A549 (cell line): ENCODE data around the gene ZIK1. TPM values are rescaled to one million over a fixed set of nuclear protein-coding genes. Genes with fewer than 3 reads are reported as not detected.

Experiments
- ATAC-seq, 2 experiments: fragments of 200-7000 bp in 1 of 2; fragments of >200 bp in 1 of 2; cut with Nextera tagmentation in 1 of 2; cut with Tn5 transposase in 1 of 2; 3 replicates each; pipeline versions ENCODE4 v1.8.0 to v1.9.1; 2018 to 2020; ENCODE audit warnings: mild to moderate bottlenecking in 1 of 2, moderate library complexity in 1 of 2
- CTCF ChIA-PET: fragments of 300-600 bp; sonication (Branson Sonifier 250); formaldehyde crosslinking; extraction: SDS; loops from one replicate; lab custom pipeline; 2021; ENCODE audit warnings: antibody characterized with exemption, inconsistent platforms; lab: Yijun Ruan, JAX
- POLR2A ChIA-PET: fragments of 350-600 bp; formaldehyde crosslinking; extraction: SDS; loops from one replicate; lab custom pipeline; 2021; ENCODE audit warnings: antibody characterized with exemption, inconsistent platforms; lab: Yijun Ruan, JAX
- DNase-seq, 2 experiments: peaks; one replicate each; pipeline versions ENCODE4 v3.0.0 to v3.0.0-alpha.2; 2011 to 2016; ENCODE audit warnings: low read depth in 1 of 2, low spot score in 1 of 2
- FAIRE-seq: peaks from 2 replicates; lab custom pipeline; 2011; peaks lifted over from hg19 to GRCh38; lab: Jason Lieb, UNC
- H3K27ac ChIP-seq, 2 experiments: fragments of >200 bp; sonication (Bioruptor Twin); formaldehyde crosslinking; 3 replicates each; pipeline ENCODE4 v1.5.1; 2016 to 2017
- H3K4me1 ChIP-seq: fragments of >200 bp; sonication (Bioruptor Twin); formaldehyde crosslinking; 3 replicates; pipeline ENCODE4 v1.6.1; 2016
- H3K4me2 ChIP-seq: fragments of >200 bp; sonication (Bioruptor Twin); formaldehyde crosslinking; 3 replicates; pipeline ENCODE4 v1.6.1; 2016
- H3K4me3 ChIP-seq: fragments of >200 bp; sonication (Bioruptor Twin); formaldehyde crosslinking; 3 replicates; pipeline ENCODE4 v1.5.1; 2016
- H3K9me3 ChIP-seq: fragments of >200 bp; sonication (Bioruptor Twin); formaldehyde crosslinking; 3 replicates; pipeline ENCODE4 v1.6.1; 2016
- ATOH8 ChIP-seq: fragments of 250-450 bp; sonication (Bioruptor Pico); IDR thresholded peaks from 2 replicates; pipeline ENCODE4 v1.5.0; 2020; ENCODE audit warnings: low read depth, mild to moderate bottlenecking, moderate library complexity
- CBX2 ChIP-seq: fragments of 200-600 bp; sonication (generic); IDR thresholded peaks from 2 replicates; pipeline ENCODE4 v1.6.1; 2016; ENCODE audit warnings: low read depth, mild to moderate bottlenecking, borderline replicate concordance
- CHD2 ChIP-seq: fragments of 150-350 bp; IDR thresholded peaks from 2 replicates; pipeline ENCODE4 v1.6.1; 2014; ENCODE audit warnings: low read length; ENCODE audit not compliant: partially characterized antibody
- CHD4 ChIP-seq: fragments of 200-600 bp; sonication (generic); IDR thresholded peaks from 2 replicates; pipeline ENCODE4 v1.6.1; 2016; ENCODE audit warnings: antibody characterized with exemption, mild to moderate bottlenecking, borderline replicate concordance
- EHF ChIP-seq: fragments of 250-450 bp; sonication (Bioruptor Pico); IDR thresholded peaks from 2 replicates; pipeline ENCODE4 v1.5.0; 2020; ENCODE audit warnings: mild to moderate bottlenecking
- EHMT2 ChIP-seq: fragments of 200-600 bp; sonication (generic); IDR thresholded peaks from 2 replicates; pipeline ENCODE4 v1.6.1; 2016; ENCODE audit warnings: antibody characterized with exemption, low read depth, mild to moderate bottlenecking, moderate library complexity
- ELK1 ChIP-seq: fragments of 150-350 bp; IDR thresholded peaks from 2 replicates; pipeline ENCODE4 v1.6.1; 2014; ENCODE audit warnings: low read depth, mild to moderate bottlenecking, low read length
- ESRRA ChIP-seq: fragments of 150-350 bp; IDR thresholded peaks from 2 replicates; pipeline ENCODE4 v1.6.1; 2014; ENCODE audit warnings: mild to moderate bottlenecking, low read length, borderline replicate concordance
- FOSB ChIP-seq: fragments of 250-450 bp; sonication (Bioruptor Pico); IDR thresholded peaks from 2 replicates; pipeline ENCODE4 v1.5.0; 2020; ENCODE audit warnings: mild to moderate bottlenecking, moderate library complexity
- FOXS1 ChIP-seq: fragments of 250-450 bp; sonication (Bioruptor Pico); IDR thresholded peaks from 2 replicates; pipeline ENCODE4 v1.5.0; 2020; ENCODE audit warnings: mild to moderate bottlenecking, moderate library complexity
- HES2 ChIP-seq: fragments of >200 bp; sonication (Bioruptor Twin); formaldehyde crosslinking; IDR thresholded peaks from 2 replicates; pipeline ENCODE4 v1.6.1; 2016
- JUN ChIP-seq, 2 experiments: fragments of >200 bp; sonication (Bioruptor Twin); formaldehyde crosslinking; IDR thresholded peaks; 2 replicates in 1 of 2; 3 replicates in 1 of 2; pipeline ENCODE4 v1.6.1; 2016 to 2017
- JUNB ChIP-seq: fragments of >200 bp; sonication (Bioruptor Twin); formaldehyde crosslinking; IDR thresholded peaks from 2 replicates; pipeline ENCODE4 v1.6.1; 2016
- MAFK ChIP-seq: fragments of 450-650 bp; IDR thresholded peaks from 2 replicates; pipeline ENCODE4 v1.6.1; 2014; ENCODE audit not compliant: partially characterized antibody
- MAZ ChIP-seq: fragments of 150-350 bp; IDR thresholded peaks from 2 replicates; pipeline ENCODE4 v1.6.1; 2014; ENCODE audit warnings: antibody characterized with exemption, low read depth, low read length, borderline replicate concordance
- NR3C1 ChIP-seq: fragments of >200 bp; sonication (Bioruptor Twin); formaldehyde crosslinking; IDR thresholded peaks from 3 replicates; pipeline ENCODE4 v1.6.1; 2017
- PBX3 ChIP-seq: IDR thresholded peaks from 2 replicates; pipeline ENCODE4 v1.6.1; 2012
- PHF8 ChIP-seq: fragments of 200-600 bp; sonication (generic); IDR thresholded peaks from 2 replicates; pipeline ENCODE4 v1.6.1; 2016; ENCODE audit warnings: low read depth, mild to moderate bottlenecking, antibody characterized with exemption, moderate library complexity, borderline replicate concordance
- POLR2A ChIP-seq: IDR thresholded peaks from 2 replicates; pipeline ENCODE4 v1.6.1; 2012; ENCODE audit warnings: mild to moderate bottlenecking, low read length
- POLR2AphosphoS2 ChIP-seq: conservative IDR thresholded peaks from 2 replicates; pipeline ENCODE4 v1.6.1; 2012; ENCODE audit warnings: low read length, improper control_type of control experiment, inconsistent platforms
- RARB ChIP-seq: fragments of 250-450 bp; sonication (Bioruptor Pico); IDR thresholded peaks from 2 replicates; pipeline ENCODE4 v1.8.0; 2021; ENCODE audit warnings: mild to moderate bottlenecking, moderate library complexity
- RFX5 ChIP-seq: fragments of 450-650 bp; IDR thresholded peaks from 2 replicates; pipeline ENCODE4 v1.7.1; 2014; ENCODE audit warnings: antibody characterized with exemption, mild to moderate bottlenecking, moderate library complexity
- TFCP2L1 ChIP-seq: fragments of 250-450 bp; sonication (Bioruptor Pico); IDR thresholded peaks from 2 replicates; pipeline ENCODE4 v1.5.0; 2021; ENCODE audit warnings: mild to moderate bottlenecking
- ZC3H11A ChIP-seq: fragments of 450-650 bp; IDR thresholded peaks from 2 replicates; pipeline ENCODE4 v1.6.1; 2014; ENCODE audit warnings: antibody characterized with exemption, mild to moderate bottlenecking
- WGBS: methylation state at CpG from one replicate; pipeline ENCODE4 v1.1.6; 2017; ENCODE audit errors: missing lambda C conversion rate; 5-methylcytosine and 5-hydroxymethylcytosine counted together
- polyA plus RNA-seq, 4 experiments: library from polyadenylated mRNA; depleted of rRNA in 3 of 4; stranded (reverse); fragments of >200 nt; fragmentation: RNase III in 1 of 4; extraction: RNeasy Plus Mini Kit Qiagen cat#74134 plus additional on column Dnase treatment in 1 of 4; gene quantifications; 2 replicates in 3 of 4; 3 replicates in 1 of 4; pipeline ENCODE4 v1.2.3, GENCODE V29; 2011 to 2017

The ZIK1 gene
- polyA plus RNA-seq, 2 of the 4 experiments (the other 2 are of a cell fraction): 0.03 TPM; not detected in 1

GRCh38 chr19:57546513-57546912, 37.4 kb upstream of the ZIK1 start:
- H3K4me2 ChIP-seq: no peak overlapping the region
- peaks cover 96% of the 10 kb centered on the region for H3K9me3 ChIP-seq
- DNase-seq (no peak), ATAC-seq (no peak), FAIRE-seq (no peak)
- ChIA-PET CTCF (no interaction called here), POLR2A (no interaction called here)
- H3K4me1 ChIP-seq: no peaks in the 10 kb centered on the region
- no peak overlapping the region for H3K4me3 ChIP-seq
- H3K27ac ChIP-seq: no peak overlapping the region
- no peak for TF ChIP-seq MAFK
- TF ChIP-seq EHMT2: no peak
- no peak for TF ChIP-seq POLR2A
- TF ChIP-seq FOSB (CRISPR knock-in tag): no peak
- no peak for TF ChIP-seq TFCP2L1 (CRISPR knock-in tag)
- no peak for TF ChIP-seq CHD4
- TF ChIP-seq RARB (CRISPR knock-in tag): no peak
- TF ChIP-seq ZC3H11A: no peak
- no peak for TF ChIP-seq RFX5
- WGBS: 87% methylated on average over 1 of the region's 1 CpG

- ChIA-PET CTCF (no interaction called here), POLR2A (no interaction called here)
- DNase-seq (no peak), ATAC-seq (no peak)
- no peaks in the 10 kb centered on the region for H3K4me1 ChIP-seq
- H3K9me3 ChIP-seq: peaks cover 94% of the 10 kb centered on the region
- TF ChIP-seq MAFK: no peak
- TF ChIP-seq ATOH8 (CRISPR knock-in tag): no peak
- TF ChIP-seq ZC3H11A: no peak
- TF ChIP-seq JUNB: no peak
- no peak for TF ChIP-seq POLR2AphosphoS2
- TF ChIP-seq JUN (IDR thresholded peaks at IDR 0.05): no peak
- TF ChIP-seq RARB (CRISPR knock-in tag): no peak
- TF ChIP-seq, all 56 proteins: peak for 0
- no peak for FAIRE-seq
- 95% methylated on average over 2 of the region's 2 CpGs for WGBS
- H3K4me3 ChIP-seq: no peak overlapping the region
- no peak overlapping the region for H3K4me2 ChIP-seq
- H3K27ac ChIP-seq: no peak overlapping the region
These were observed 31.5 kb upstream of the ZIK1 start for GRCh38 chr19:57552432-57552831.

GRCh38 chr19:57557659-57558058, 26.3 kb upstream of the ZIK1 start:
- peaks cover 91% of the 10 kb centered on the region for H3K9me3 ChIP-seq
- DNase-seq (no peak), ATAC-seq (no peak), FAIRE-seq (no peak)
- POLR2A ChIA-PET: no interaction called here
- H3K4me1 ChIP-seq: no peaks in the 10 kb centered on the region
- no peak for TF ChIP-seq FOSB (CRISPR knock-in tag)
- no peak for TF ChIP-seq PHF8
- TF ChIP-seq MAZ: no peak
- no peak for TF ChIP-seq PBX3
- no peak for TF ChIP-seq FOXS1 (CRISPR knock-in tag)
- no peak for TF ChIP-seq MAFK
- TF ChIP-seq ELK1: no peak
- no peak for TF ChIP-seq CHD4
- no peak for TF ChIP-seq EHF (CRISPR knock-in tag)
- TF ChIP-seq EHMT2: no peak
- no peak for TF ChIP-seq HES2
- TF ChIP-seq ESRRA: no peak
- no peak for TF ChIP-seq RFX5
- no peak for TF ChIP-seq CHD2
- TF ChIP-seq CBX2: no peak
- no peak for TF ChIP-seq NR3C1
- 87% methylated on average over 5 of the region's 5 CpGs for WGBS
- H3K27ac ChIP-seq: no peak overlapping the region
- H3K4me2 ChIP-seq: no peak overlapping the region
- CTCF ChIA-PET: interaction anchor here (1.3 kb wide), 1 partner anchor 64 kb away, joined by 4 read pairs; no protein-coding TSS in a partner anchor
- H3K4me3 ChIP-seq: no peak overlapping the region
